Measurements from ENCODE around the gene DSPP. TPM values are rescaled to one million over a fixed set of nuclear protein-coding genes. Genes with fewer than 3 reads are reported as not detected.
"Not testable (repeated sequence)": the region's sequence is repeated elsewhere in the genome, so short reads cannot be mapped to it uniquely, and the experiment has no call there.

DSPP gene
- under 1 TPM in 1 of 3 donors, not detected in 2; 0.11 TPM for polyA plus RNA-seq

- no peak within 1 kb of the TSS for H3K27ac ChIP-seq (ENCODE audit: low read depth, low read length)
- 87 to 88% (median 88%) methylated on average over 4 of the region's 4 CpGs for WGBS, 3 donors
Measured at GRCh38 chr4:87608229-87608628, at the start of gene DSPP. TSS of gene DSPP (plus strand) at chr4:87608529. CDS start at chr4:87610909, 2,380 bp downstream.

GRCh38 chr4:87559090-87559837 is 49.1 kb upstream of the DSPP start:
- WGBS, 3 donors: 33 to 49% (median 34%) methylated on average over 8 of the region's 8 CpGs
- H3K27ac ChIP-seq (ENCODE audit: low read depth, low read length): no peak overlapping the region

GRCh38 chr4:87560802-87561201 is 47.5 kb upstream of the DSPP start:
- H3K27ac ChIP-seq (ENCODE audit: low read depth, low read length): no peak overlapping the region
- 94 to 100% (median 94%) methylated on average over 2 of the region's 2 CpGs for WGBS, 3 donors

GRCh38 chr4:87565746-87566145 is 42.6 kb upstream of the DSPP start:
- H3K27ac ChIP-seq (ENCODE audit: low read depth, low read length): no peak overlapping the region
- WGBS, 3 donors: 56 to 89% (median 89%) methylated on average over 4 of the region's 4 CpGs

- H3K27ac ChIP-seq (ENCODE audit: low read depth, low read length): no peak overlapping the region
- 26 to 73% (median 65%) methylated on average over 2 of the region's 2 CpGs for WGBS, 3 donors
Measured at GRCh38 chr4:87566276-87566675, 42.1 kb upstream of the DSPP start.

- 75 to 95% (median 87%) methylated on average over 2 of the region's 2 CpGs for WGBS, 3 donors
- no peak overlapping the region for H3K27ac ChIP-seq (ENCODE audit: low read depth, low read length)
Measured at GRCh38 chr4:87567191-87567590, 41.1 kb upstream of the DSPP start.

- WGBS, 3 donors: 54 to 79% (median 73%) methylated on average over 5 of the region's 5 CpGs
Measured at GRCh38 chr4:87570290-87570805, 38.0 kb upstream of the DSPP start.

GRCh38 chr4:87574376-87574775 is 34.0 kb upstream of the DSPP start:
- not testable (repeated sequence) for H3K27ac ChIP-seq (ENCODE audit: low read depth, low read length)

More at GRCh38 chr4:87570290-87570805, 38.0 kb upstream of the DSPP start:
- no peak overlapping the region for H3K27ac ChIP-seq (ENCODE audit: low read depth, low read length)

- 42 to 78% (median 77%) methylated on average over 3 of the region's 3 CpGs for WGBS, 3 donors
- H3K27ac ChIP-seq (ENCODE audit: low read depth, low read length): no peak overlapping the region
Measured at GRCh38 chr4:87574996-87575395, 33.3 kb upstream of the DSPP start.

- WGBS, 3 donors: 97 to 100% (median 100%) methylated on average over 1 of the region's 1 CpG
- no peak overlapping the region for H3K27ac ChIP-seq (ENCODE audit: low read depth, low read length)
Measured at GRCh38 chr4:87575408-87575807, 32.9 kb upstream of the DSPP start.

- H3K27ac ChIP-seq (ENCODE audit: low read depth, low read length): no peak overlapping the region
Measured at GRCh38 chr4:87575983-87576382, 32.3 kb upstream of the DSPP start.

- 26 to 47% (median 44%) methylated on average over 2 of the region's 2 CpGs for WGBS, 3 donors
- no peak overlapping the region for H3K27ac ChIP-seq (ENCODE audit: low read depth, low read length)
Measured at GRCh38 chr4:87579478-87579877, 28.9 kb upstream of the DSPP start.

GRCh38 chr4:87580057-87580456 is 28.3 kb upstream of the DSPP start:
- no peak overlapping the region for H3K27ac ChIP-seq (ENCODE audit: low read depth, low read length)
- WGBS, 3 donors: 51 to 70% (median 67%) methylated on average over 3 of the region's 3 CpGs

- WGBS, 3 donors: 69 to 70% (median 70%) methylated on average over 2 of the region's 2 CpGs
- no peak overlapping the region for H3K27ac ChIP-seq (ENCODE audit: low read depth, low read length)
Measured at GRCh38 chr4:87584222-87584908, 24.0 kb upstream of the DSPP start.

GRCh38 chr4:87589531-87589930 is 18.8 kb upstream of the DSPP start:
- H3K27ac ChIP-seq (ENCODE audit: low read depth, low read length): no peak overlapping the region

- 73 to 83% (median 78%) methylated on average over 2 of the region's 2 CpGs for WGBS, 3 donors
- no peak overlapping the region for H3K27ac ChIP-seq (ENCODE audit: low read depth, low read length)
Measured at GRCh38 chr4:87592124-87592523, 16.2 kb upstream of the DSPP start.

- H3K27ac ChIP-seq (ENCODE audit: low read depth, low read length): no peak overlapping the region
Measured at GRCh38 chr4:87601361-87601760, 7.0 kb upstream of the DSPP start.

GRCh38 chr4:87614292-87614890 is 6.1 kb downstream of the DSPP start:
- H3K27ac ChIP-seq (ENCODE audit: low read depth, low read length): no peak overlapping the region
- WGBS, 3 donors: 85 to 97% (median 97%) methylated on average over 4 of the region's 4 CpGs

GRCh38 chr4:87616268-87616667 is 7.9 kb downstream of the DSPP start:
- 72 to 82% (median 73%) methylated on average over 9 of the region's 9 CpGs for WGBS, 3 donors

More at GRCh38 chr4:87616268-87616667, 7.9 kb downstream of the DSPP start:
- no peak overlapping the region for H3K27ac ChIP-seq (ENCODE audit: low read depth, low read length)

All from adipose tissue (tissue), 3 donors.